Measurements from ENCODE around the gene FAM174C.

DNA sequence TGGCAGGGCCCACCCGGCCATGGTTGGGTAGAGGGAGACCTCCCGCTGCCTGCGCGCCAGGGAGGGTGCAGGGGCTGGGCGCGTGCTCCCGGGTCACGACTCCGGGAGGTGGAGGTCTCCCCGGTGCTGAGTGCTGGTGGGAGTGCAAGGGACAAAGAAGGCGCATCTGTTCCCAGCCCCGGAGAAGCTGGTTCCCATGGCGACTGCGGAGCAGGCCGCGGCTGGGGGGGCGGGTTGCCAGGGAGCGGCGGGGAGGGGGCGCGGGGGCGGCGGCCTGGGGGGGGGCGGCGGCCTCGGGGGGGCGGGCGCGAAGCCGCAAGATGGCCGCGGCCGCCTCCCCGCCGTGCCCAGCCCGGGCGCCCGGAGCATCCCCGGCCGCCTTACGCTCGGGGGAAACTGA is 38.8 kb upstream of the FAM174C start:
- TF ChIP-seq, protein P1, sequence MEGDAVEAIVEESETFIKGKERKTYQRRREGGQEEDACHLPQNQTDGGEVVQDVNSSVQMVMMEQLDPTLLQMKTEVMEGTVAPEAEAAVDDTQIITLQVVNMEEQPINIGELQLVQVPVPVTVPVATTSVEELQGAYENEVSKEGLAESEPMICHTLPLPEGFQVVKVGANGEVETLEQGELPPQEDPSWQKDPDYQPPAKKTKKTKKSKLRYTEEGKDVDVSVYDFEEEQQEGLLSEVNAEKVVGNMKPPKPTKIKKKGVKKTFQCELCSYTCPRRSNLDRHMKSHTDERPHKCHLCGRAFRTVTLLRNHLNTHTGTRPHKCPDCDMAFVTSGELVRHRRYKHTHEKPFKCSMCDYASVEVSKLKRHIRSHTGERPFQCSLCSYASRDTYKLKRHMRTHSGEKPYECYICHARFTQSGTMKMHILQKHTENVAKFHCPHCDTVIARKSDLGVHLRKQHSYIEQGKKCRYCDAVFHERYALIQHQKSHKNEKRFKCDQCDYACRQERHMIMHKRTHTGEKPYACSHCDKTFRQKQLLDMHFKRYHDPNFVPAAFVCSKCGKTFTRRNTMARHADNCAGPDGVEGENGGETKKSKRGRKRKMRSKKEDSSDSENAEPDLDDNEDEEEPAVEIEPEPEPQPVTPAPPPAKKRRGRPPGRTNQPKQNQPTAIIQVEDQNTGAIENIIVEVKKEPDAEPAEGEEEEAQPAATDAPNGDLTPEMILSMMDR (IDR thresholded peaks at IDR 0.05 in 8 of 11, conservative IDR thresholded peaks at IDR 0.05 in 3 of 11), result no peak
- TF ChIP-seq POLR2A (IDR thresholded peaks at IDR 0.05) (no peak), POLR2AphosphoS5 (IDR thresholded peaks at IDR 0.05) (no peak)

Measured in spleen (tissue), 7 donors.